ENCODE data around the gene LITAFD. TPM values are rescaled to one million over a fixed set of nuclear protein-coding genes. Genes with fewer than 3 reads are reported as not detected.
A peak's percentile ranks its signal among the peaks of the same experiment; 100 is the strongest.

LITAFD gene
- total RNA-seq, 1 donor from 2014 or later, result not detected

- peak overlapping the region; percentile 23 for H3K27ac Mint-ChIP-seq (ENCODE audit: unreplicated experiment)
- no peak for TF ChIP-seq CTCF (IDR thresholded peaks at IDR 0.05)
- DNase-seq (ENCODE audit: extremely low spot score, unreplicated experiment), result no peak
- no peaks in the 10 kb centered on the region for H3K27me3 Mint-ChIP-seq (ENCODE audit: unreplicated experiment)
- H3K9me3 Mint-ChIP-seq (ENCODE audit: unreplicated experiment), result no peaks in the 10 kb centered on the region
- no peak overlapping the region for H3K4me3 Mint-ChIP-seq (ENCODE audit: unreplicated experiment)
- peaks cover 13% of the 10 kb centered on the region for H3K36me3 Mint-ChIP-seq (ENCODE audit: unreplicated experiment)
- H3K4me1 Mint-ChIP-seq (ENCODE audit: unreplicated experiment), result peaks cover 14% of the 10 kb centered on the region
These were observed 32.6 kb upstream of the LITAFD start for GRCh38 chr16:8849411-8850011.

GRCh38 chr16:8850279-8850885, 31.8 kb upstream of the LITAFD start:
- DNase-seq (ENCODE audit: extremely low spot score, unreplicated experiment), result no peak
- H3K36me3 Mint-ChIP-seq (ENCODE audit: unreplicated experiment), result peaks cover 19% of the 10 kb centered on the region
- no peaks in the 10 kb centered on the region for H3K9me3 Mint-ChIP-seq (ENCODE audit: unreplicated experiment)
- peak overlapping the region; percentile 52 for H3K27ac Mint-ChIP-seq (ENCODE audit: unreplicated experiment)
- TF ChIP-seq CTCF (IDR thresholded peaks at IDR 0.05), result no peak
- H3K4me1 Mint-ChIP-seq (ENCODE audit: unreplicated experiment), result peaks cover 14% of the 10 kb centered on the region
- no peak overlapping the region for H3K4me3 Mint-ChIP-seq (ENCODE audit: unreplicated experiment)
- H3K27me3 Mint-ChIP-seq (ENCODE audit: unreplicated experiment), result no peaks in the 10 kb centered on the region

GRCh38 chr16:8851761-8852403, 30.3 kb upstream of the LITAFD start:
- no peak for TF ChIP-seq CTCF (IDR thresholded peaks at IDR 0.05)
- peaks cover 14% of the 10 kb centered on the region for H3K4me1 Mint-ChIP-seq (ENCODE audit: unreplicated experiment)
- no peaks in the 10 kb centered on the region for H3K9me3 Mint-ChIP-seq (ENCODE audit: unreplicated experiment)
- DNase-seq (ENCODE audit: extremely low spot score, unreplicated experiment), result no peak
- peaks cover 27% of the 10 kb centered on the region for H3K36me3 Mint-ChIP-seq (ENCODE audit: unreplicated experiment)
- H3K27ac Mint-ChIP-seq (ENCODE audit: unreplicated experiment), result peak overlapping the region; percentile 60
- no peak overlapping the region for H3K4me3 Mint-ChIP-seq (ENCODE audit: unreplicated experiment)
- H3K27me3 Mint-ChIP-seq (ENCODE audit: unreplicated experiment), result no peaks in the 10 kb centered on the region

- H3K36me3 Mint-ChIP-seq (ENCODE audit: unreplicated experiment), result peaks cover 27% of the 10 kb centered on the region
- no peaks in the 10 kb centered on the region for H3K27me3 Mint-ChIP-seq (ENCODE audit: unreplicated experiment)
- H3K9me3 Mint-ChIP-seq (ENCODE audit: unreplicated experiment), result no peaks in the 10 kb centered on the region
- TF ChIP-seq CTCF (IDR thresholded peaks at IDR 0.05), result no peak
- no peak for DNase-seq (ENCODE audit: extremely low spot score, unreplicated experiment)
- peaks cover 14% of the 10 kb centered on the region for H3K4me1 Mint-ChIP-seq (ENCODE audit: unreplicated experiment)
- H3K4me3 Mint-ChIP-seq (ENCODE audit: unreplicated experiment), result no peak overlapping the region
- peak overlapping the region; percentile 4 for H3K27ac Mint-ChIP-seq (ENCODE audit: unreplicated experiment)
These were observed 29.6 kb upstream of the LITAFD start for GRCh38 chr16:8852534-8852933.

GRCh38 chr16:8853150-8853549, 29.0 kb upstream of the LITAFD start:
- Mint-ChIP-seq H3K36me3 (ENCODE audit: unreplicated experiment) (peaks cover 30% of the 10 kb centered on the region), H3K4me1 (ENCODE audit: unreplicated experiment) (peaks cover 17% of the 10 kb centered on the region), H3K27me3 (ENCODE audit: unreplicated experiment) (no peaks in the 10 kb centered on the region), H3K9me3 (ENCODE audit: unreplicated experiment) (no peaks in the 10 kb centered on the region), H3K4me3 (ENCODE audit: unreplicated experiment) (no peak overlapping the region), H3K27ac (ENCODE audit: unreplicated experiment) (peak overlapping the region; percentile 4)
- no peak for DNase-seq (ENCODE audit: extremely low spot score, unreplicated experiment)
- TF ChIP-seq CTCF (IDR thresholded peaks at IDR 0.05), result no peak

All from osteocyte (in vitro differentiated cells).